ACHN (cell line): ENCODE measurements around the gene GRIP1.

Experiments
- DNase-seq: peaks from one replicate; pipeline ENCODE4 v3.0.0-alpha.2; 2015
- in situ Hi-C: cut with HindIII; loops from 2 replicates; pipeline ENCODE4 v1.10.0; 2017; ENCODE audit warnings: low sequenced_read_pairs, low pct_ligation_motif_present, low pct_unique_long_range_greater_than_20kb

Gene GRIP1

GRCh38 chr12:66697404-66697803 lies 18.5 kb upstream of the GRIP1 start:
- in situ Hi-C loops = no loop called here
- DNase-seq = no peak

- in situ Hi-C loops = no loop called here
- no peak for DNase-seq
Observed at GRCh38 chr12:66694666-66695613, 16.1 kb upstream of the GRIP1 start.

DNA sequence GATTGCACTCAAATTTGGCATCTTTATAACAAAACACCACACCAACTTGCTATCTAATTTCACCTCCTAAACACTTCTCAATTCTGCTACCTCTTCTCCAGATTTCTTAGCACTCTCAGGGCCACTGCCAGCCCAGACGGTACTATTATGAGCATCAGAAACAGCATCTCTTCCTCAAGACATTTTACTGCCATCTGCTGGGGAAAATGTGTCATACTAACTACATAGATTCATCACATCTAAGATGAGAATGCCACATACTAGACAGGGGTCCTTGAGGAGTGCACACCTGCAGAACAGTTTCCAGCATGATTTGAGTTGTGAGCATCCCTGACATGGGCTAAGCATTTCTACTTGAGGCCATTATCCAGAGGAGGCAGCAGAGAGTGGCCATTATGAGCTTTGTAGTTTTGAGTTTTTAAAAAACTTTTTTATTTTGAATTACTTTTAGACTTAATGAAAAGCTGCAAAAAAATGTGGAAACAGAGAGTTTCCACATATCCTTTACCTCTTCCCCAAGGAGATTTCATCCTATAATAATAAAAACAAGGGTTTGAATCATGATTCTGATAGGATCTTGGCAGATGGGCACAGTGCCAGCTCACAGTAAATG lies 15.1 kb upstream of the GRIP1 start:
- in situ Hi-C loops = no loop called here
- DNase-seq = peak; percentile 89

DNA sequence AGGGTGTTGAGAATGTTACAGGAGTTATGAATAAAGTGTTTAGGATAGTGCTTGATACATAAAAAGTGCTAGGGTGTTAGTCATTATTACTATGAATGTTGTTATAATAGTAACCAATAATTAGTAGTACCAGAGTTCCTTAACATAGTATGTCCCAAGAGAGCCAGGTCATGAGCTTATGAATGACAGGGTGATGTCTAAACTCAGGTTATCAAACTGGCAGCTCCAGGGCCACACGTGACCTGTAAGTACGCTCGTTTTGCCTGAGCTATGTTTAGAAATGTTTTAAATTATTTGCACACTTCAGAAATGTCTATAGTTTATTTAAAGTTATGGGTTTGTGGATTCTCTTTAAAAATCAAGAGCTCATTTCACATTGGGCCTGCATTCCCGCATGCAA lies 14.1 kb upstream of the GRIP1 start:
- in situ Hi-C loops = no loop called here
- DNase-seq = no peak

GRCh38 chr12:66692170-66692569 lies 13.3 kb upstream of the GRIP1 start:
- in situ Hi-C loops = no loop called here
- DNase-seq = no peak

DNA sequence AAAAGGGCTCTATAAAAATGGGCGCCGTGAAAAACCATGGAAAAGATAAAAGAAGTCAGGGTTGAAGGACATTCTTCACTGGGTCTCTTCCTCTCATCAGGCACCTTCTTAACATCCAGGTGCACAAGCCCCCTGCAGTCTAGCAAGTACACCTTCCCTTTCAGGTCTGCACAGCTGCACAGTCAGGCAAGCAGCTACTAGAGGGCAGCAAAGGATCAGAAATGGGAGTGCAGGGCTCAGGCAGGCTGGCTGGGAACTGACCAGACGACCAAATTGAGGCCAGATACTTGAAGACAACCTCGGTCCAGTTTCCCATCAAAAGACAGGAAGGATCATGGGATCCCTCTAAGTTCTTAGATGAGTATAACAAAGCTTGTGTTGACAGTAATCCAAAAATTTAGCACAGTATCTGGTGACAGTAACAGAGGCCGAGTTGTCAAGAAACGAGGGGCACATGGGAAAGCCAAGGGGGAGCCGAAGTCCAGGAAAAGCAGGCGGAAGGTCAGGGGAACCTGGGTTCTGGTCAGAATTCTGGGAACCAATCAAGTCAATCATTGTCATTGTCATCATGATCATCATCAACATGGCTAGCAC lies 10.1 kb upstream of the GRIP1 start:
- in situ Hi-C loops = no loop called here
- DNase-seq = peak; percentile 71

- in situ Hi-C loops = no loop called here
- DNase-seq = no peak
Observed at GRCh38 chr12:66684222-66684621, 5.3 kb upstream of the GRIP1 start.

- DNase-seq = no peak
- in situ Hi-C loops = no loop called here
Observed at GRCh38 chr12:66683822-66684221, 4.9 kb upstream of the GRIP1 start.

- DNase-seq = no peak
- in situ Hi-C loops = no loop called here
Observed at GRCh38 chr12:66683073-66683472, 4.2 kb upstream of the GRIP1 start.

DNA sequence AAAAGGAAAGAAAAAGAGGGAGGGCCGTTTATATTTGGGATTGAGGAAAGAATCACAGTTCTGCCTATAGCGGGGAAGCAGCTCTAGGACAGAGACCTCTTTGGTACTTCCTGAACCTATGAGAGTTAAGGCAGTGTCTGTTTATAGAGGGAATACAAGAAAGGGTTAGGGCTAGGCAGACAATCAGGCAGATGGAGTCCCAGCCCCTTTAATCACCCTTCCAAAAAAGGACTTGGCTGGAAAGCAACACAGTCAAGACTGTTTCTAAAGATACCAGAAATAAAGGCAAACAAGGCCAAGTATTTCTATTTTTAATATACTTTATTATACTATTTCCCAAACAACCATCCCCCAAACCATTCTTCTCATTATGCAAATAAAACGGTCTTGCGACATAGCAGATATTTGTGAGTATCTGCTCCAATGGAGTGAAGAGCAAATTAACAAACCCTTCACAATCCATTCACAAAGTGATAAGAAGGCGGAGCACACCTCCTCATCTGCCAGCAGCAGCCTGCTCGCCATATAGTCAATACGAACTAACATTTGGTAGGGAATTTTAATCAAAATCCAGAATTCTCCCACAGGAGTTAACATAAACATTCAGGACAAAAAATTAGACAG lies 697 bp upstream of the GRIP1 start:
- DNase-seq = no peak
- in situ Hi-C loops = no loop called here

- in situ Hi-C loops = no loop called here
- DNase-seq = no peak
Observed at GRCh38 chr12:66676241-66676640, 2.6 kb downstream of the GRIP1 start.

GRCh38 chr12:66674495-66675122 lies 4.3 kb downstream of the GRIP1 start:
- DNase-seq = no peak
- in situ Hi-C loops = no loop called here

GRCh38 chr12:66669541-66669940 lies 9.3 kb downstream of the GRIP1 start:
- in situ Hi-C loops = no loop called here
- no peak for DNase-seq

DNA sequence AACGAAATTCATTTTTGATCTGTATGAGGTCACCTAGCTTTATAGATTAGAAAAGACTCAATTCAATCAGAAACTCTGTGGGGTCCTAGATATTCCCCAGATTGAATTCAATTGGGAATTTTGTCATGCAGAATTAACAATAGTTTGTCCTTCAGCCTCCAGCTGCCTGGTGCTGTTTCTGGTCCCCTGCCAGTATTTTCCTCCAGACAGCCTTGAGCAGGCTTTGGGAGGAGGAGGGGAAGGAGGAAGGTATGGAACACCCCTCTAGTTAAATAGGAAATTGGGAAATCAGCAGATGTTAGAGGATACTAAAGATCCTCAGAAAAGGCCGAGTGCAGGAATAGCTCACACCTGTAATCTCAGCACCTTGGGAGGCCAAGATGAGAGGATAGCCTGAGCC lies 10.6 kb downstream of the GRIP1 start:
- no peak for DNase-seq
- in situ Hi-C loops = no loop called here

GRCh38 chr12:66667906-66668305 lies 11.0 kb downstream of the GRIP1 start:
- in situ Hi-C loops = no loop called here
- DNase-seq = no peak

DNA sequence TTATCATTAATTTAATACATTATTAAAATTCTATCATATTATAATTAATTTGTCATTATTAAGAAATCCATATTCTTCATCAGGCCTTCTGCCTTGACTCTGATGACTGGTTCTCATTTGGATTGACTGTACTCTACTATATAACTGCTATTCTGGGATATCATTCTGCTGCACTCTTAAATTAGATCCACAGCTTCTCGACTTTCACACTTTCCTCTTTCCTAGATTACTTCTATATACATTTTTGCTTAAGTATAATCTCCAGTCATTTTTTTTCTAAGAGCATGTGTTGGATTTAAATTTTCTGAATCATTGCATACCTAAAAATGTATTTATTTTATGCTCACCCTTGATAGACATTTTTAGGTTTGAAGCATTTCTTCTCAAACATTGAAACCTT lies 12.4 kb downstream of the GRIP1 start:
- in situ Hi-C loops = no loop called here
- no peak for DNase-seq

DNA sequence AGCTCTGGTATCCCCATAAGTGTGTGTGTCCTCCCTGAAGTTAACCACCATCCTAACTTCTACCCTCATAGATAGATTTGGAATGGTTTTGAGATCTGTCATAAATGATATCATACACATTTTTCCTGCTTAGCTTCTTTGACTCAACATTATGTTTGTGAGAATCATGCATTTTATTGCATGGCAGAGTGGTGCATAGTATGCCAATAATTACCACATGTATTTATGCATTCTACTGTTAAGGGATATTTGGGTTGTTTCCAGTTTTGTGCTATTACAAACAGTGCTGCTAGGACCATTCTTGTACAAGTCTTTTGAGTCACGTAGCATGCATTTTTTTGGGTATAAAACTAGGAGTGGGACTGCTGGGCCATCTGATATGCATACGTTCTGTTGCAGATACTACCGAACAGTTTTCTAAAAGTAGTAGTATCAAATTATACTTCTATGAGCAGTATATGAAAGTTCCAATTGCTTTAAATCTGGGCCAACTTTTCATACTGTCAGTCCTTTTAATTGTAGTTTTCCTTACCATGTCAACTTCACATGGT lies 13.4 kb downstream of the GRIP1 start:
- DNase-seq = no peak
- in situ Hi-C loops = no loop called here

DNA sequence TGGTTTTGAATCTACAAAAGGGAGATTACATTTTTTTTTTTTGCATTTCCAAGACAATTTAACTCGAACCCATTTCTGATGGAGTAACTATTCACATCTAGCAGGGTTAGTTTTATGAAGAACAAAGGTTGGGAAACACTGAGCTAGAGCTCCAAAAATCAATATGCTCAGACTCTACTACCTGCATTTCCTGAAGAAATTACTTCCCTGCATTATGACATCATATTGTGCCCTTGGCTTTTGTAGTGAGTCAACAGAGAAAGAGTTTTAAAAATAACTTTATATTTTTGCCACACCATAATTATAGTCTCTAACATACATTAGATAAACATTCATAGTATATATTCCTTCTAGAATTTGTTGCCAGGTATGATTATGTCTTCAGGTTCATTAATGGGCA lies 14.8 kb downstream of the GRIP1 start:
- in situ Hi-C loops = no loop called here

DNA sequence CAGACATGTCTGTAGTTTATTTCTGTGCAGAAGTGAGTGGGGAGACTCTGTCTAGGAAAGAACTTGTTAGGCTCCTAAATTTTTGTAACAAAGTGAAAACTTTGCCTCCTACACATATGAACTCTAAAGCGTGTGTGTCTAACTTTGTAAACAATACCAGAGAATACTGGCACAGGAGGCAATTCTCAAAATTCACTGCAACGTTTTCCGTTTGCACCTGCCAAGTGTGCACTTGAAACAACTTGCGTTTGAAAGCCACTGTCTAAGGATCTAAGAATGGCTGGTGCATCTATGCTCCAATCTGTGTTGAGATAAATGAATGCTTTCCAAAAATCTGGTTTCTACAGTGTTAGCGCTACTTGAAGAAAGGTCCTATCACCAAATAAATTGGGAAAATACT lies 15.3 kb downstream of the GRIP1 start:
- no peak for DNase-seq
- in situ Hi-C loops = no loop called here

More for the DNA sequence above, 14.8 kb downstream of the GRIP1 start:
- no peak for DNase-seq
